ENCODE data around the gene ZNF181.

DNA sequence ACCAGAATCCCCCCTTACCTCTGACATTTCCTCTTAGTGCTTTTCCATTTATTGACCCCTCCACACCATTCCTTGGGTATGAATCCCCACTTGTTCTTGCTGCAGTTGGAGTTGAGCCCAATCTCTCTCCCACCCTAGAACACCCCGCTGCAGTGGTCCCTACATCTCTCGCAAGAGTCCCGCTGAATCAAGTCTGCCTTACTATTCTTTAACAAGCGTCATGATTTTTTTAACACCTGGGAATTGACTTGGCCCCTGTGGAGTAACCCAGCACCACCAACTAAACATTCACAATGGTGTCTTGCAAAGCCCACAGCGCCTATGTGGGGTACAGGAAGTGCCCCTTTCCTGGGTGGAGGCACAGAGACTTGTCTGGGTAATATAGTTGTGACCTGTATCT, 52.2 kb downstream of the ZNF181 start:
- TF ChIP-seq, protein P1, sequence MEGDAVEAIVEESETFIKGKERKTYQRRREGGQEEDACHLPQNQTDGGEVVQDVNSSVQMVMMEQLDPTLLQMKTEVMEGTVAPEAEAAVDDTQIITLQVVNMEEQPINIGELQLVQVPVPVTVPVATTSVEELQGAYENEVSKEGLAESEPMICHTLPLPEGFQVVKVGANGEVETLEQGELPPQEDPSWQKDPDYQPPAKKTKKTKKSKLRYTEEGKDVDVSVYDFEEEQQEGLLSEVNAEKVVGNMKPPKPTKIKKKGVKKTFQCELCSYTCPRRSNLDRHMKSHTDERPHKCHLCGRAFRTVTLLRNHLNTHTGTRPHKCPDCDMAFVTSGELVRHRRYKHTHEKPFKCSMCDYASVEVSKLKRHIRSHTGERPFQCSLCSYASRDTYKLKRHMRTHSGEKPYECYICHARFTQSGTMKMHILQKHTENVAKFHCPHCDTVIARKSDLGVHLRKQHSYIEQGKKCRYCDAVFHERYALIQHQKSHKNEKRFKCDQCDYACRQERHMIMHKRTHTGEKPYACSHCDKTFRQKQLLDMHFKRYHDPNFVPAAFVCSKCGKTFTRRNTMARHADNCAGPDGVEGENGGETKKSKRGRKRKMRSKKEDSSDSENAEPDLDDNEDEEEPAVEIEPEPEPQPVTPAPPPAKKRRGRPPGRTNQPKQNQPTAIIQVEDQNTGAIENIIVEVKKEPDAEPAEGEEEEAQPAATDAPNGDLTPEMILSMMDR (IDR thresholded peaks at IDR 0.05) = no peak
- no peak for TF ChIP-seq POLR2A (IDR thresholded peaks at IDR 0.05)
- no peak for TF ChIP-seq EP300 (IDR thresholded peaks at IDR 0.05)

Measured in gastroesophageal sphincter (tissue), 3 donors.